Measurements from ENCODE around the gene MUC3A.
A peak's percentile ranks its signal among the peaks of the same experiment; 100 is the strongest.
"Not testable (repeated sequence)": the region's sequence is repeated elsewhere in the genome, so short reads cannot be mapped to it uniquely, and the experiment has no call there.

The MUC3A gene

GRCh38 chr7:100971111-100972001 is 22.0 kb downstream of the MUC3A start:
- DNase-seq (ENCODE audit: low read depth) = no peak

- no peak for DNase-seq (ENCODE audit: low read depth)
Observed at GRCh38 chr7:100972002-100972347, 22.6 kb downstream of the MUC3A start.

- no peak for DNase-seq (ENCODE audit: low read depth)
Observed at GRCh38 chr7:100974021-100974420, 24.7 kb downstream of the MUC3A start.

GRCh38 chr7:100975371-100975821 is 26.1 kb downstream of the MUC3A start:
- DNase-seq (ENCODE audit: low read depth) = no peak

GRCh38 chr7:100978300-100978699 is 29.0 kb downstream of the MUC3A start:
- no peak for DNase-seq (ENCODE audit: low read depth)

- no peak for DNase-seq (ENCODE audit: low read depth)
Observed at GRCh38 chr7:100983451-100984187, 34.3 kb downstream of the MUC3A start.

GRCh38 chr7:100984241-100984918 is 35.0 kb downstream of the MUC3A start:
- DNase-seq (ENCODE audit: low read depth) = not testable (repeated sequence)

- DNase-seq (ENCODE audit: low read depth) = not testable (repeated sequence)
Observed at GRCh38 chr7:100985033-100985797, 35.9 kb downstream of the MUC3A start.

- DNase-seq (ENCODE audit: low read depth) = no peak
Observed at GRCh38 chr7:100991631-100992030, 42.3 kb downstream of the MUC3A start.

- not testable (repeated sequence) for DNase-seq (ENCODE audit: low read depth)
Observed at GRCh38 chr7:100992280-100992679, 42.9 kb downstream of the MUC3A start.

GRCh38 chr7:100994671-100995070 is 45.3 kb downstream of the MUC3A start:
- DNase-seq (ENCODE audit: low read depth) = not testable (repeated sequence)

GRCh38 chr7:100998530-100998929 is 49.2 kb downstream of the MUC3A start:
- DNase-seq (ENCODE audit: low read depth) = not testable (repeated sequence)

GRCh38 chr7:100999334-100999733 is 50.0 kb downstream of the MUC3A start:
- not testable (repeated sequence) for DNase-seq (ENCODE audit: low read depth)

- not testable (repeated sequence) for DNase-seq (ENCODE audit: low read depth)
Observed at GRCh38 chr7:101000025-101000424, 50.7 kb downstream of the MUC3A start.

- not testable (repeated sequence) for DNase-seq (ENCODE audit: low read depth)
Observed at GRCh38 chr7:101002333-101002732, 53.0 kb downstream of the MUC3A start.

GRCh38 chr7:101007361-101007760 is 58.0 kb downstream of the MUC3A start:
- DNase-seq (ENCODE audit: low read depth) = not testable (repeated sequence)

- DNase-seq (ENCODE audit: low read depth) = no peak
Observed at GRCh38 chr7:101009629-101010028, 60.3 kb downstream of the MUC3A start.

- no peak for DNase-seq (ENCODE audit: low read depth)
Observed at GRCh38 chr7:101012931-101013330, 63.6 kb downstream of the MUC3A start.

GRCh38 chr7:101015626-101016025 is 66.3 kb downstream of the MUC3A start:
- DNase-seq (ENCODE audit: low read depth) = no peak

GRCh38 chr7:101017064-101017777 is 67.9 kb downstream of the MUC3A start:
- DNase-seq (ENCODE audit: low read depth) = peak; percentile 52
